A549 (cell line): ENCODE data around the gene LAMC3. TPM values are rescaled to one million over a fixed set of nuclear protein-coding genes. Genes with fewer than 3 reads are reported as not detected.

Source experiments
- ATAC-seq, 2 experiments: fragments of 200-7000 bp in 1 of 2; fragments of >200 bp in 1 of 2; cut with Nextera tagmentation in 1 of 2; cut with Tn5 transposase in 1 of 2; 3 replicates each; pipeline versions ENCODE4 v1.8.0 to v1.9.1; 2018 to 2020; ENCODE audit warnings: mild to moderate bottlenecking in 1 of 2, moderate library complexity in 1 of 2
- CTCF ChIA-PET: fragments of 300-600 bp; sonication (Branson Sonifier 250); formaldehyde crosslinking; extraction: SDS; loops from one replicate; lab custom pipeline; 2021; ENCODE audit warnings: antibody characterized with exemption, inconsistent platforms; lab: Yijun Ruan, JAX
- POLR2A ChIA-PET: fragments of 350-600 bp; formaldehyde crosslinking; extraction: SDS; loops from one replicate; lab custom pipeline; 2021; ENCODE audit warnings: antibody characterized with exemption, inconsistent platforms; lab: Yijun Ruan, JAX
- DNase-seq, 2 experiments: peaks; one replicate each; pipeline versions ENCODE4 v3.0.0 to v3.0.0-alpha.2; 2011 to 2016; ENCODE audit warnings: low read depth in 1 of 2, low spot score in 1 of 2
- FAIRE-seq: peaks from 2 replicates; lab custom pipeline; 2011; peaks lifted over from hg19 to GRCh38; lab: Jason Lieb, UNC
- H3K27ac ChIP-seq, 2 experiments: fragments of >200 bp; sonication (Bioruptor Twin); formaldehyde crosslinking; 3 replicates each; pipeline ENCODE4 v1.5.1; 2016 to 2017
- H3K4me1 ChIP-seq: fragments of >200 bp; sonication (Bioruptor Twin); formaldehyde crosslinking; 3 replicates; pipeline ENCODE4 v1.6.1; 2016
- H3K4me2 ChIP-seq: fragments of >200 bp; sonication (Bioruptor Twin); formaldehyde crosslinking; 3 replicates; pipeline ENCODE4 v1.6.1; 2016
- H3K4me3 ChIP-seq: fragments of >200 bp; sonication (Bioruptor Twin); formaldehyde crosslinking; 3 replicates; pipeline ENCODE4 v1.5.1; 2016
- H3K9me3 ChIP-seq: fragments of >200 bp; sonication (Bioruptor Twin); formaldehyde crosslinking; 3 replicates; pipeline ENCODE4 v1.6.1; 2016
- BHLHE40 ChIP-seq: IDR thresholded peaks from 2 replicates; pipeline ENCODE4 v1.6.1; 2012; ENCODE audit warnings: low read depth, low read length, inconsistent platforms
- CBX8 ChIP-seq: fragments of 200-600 bp; sonication (generic); IDR thresholded peaks from 2 replicates; pipeline ENCODE4 v1.6.1; 2016
- HEYL ChIP-seq: fragments of 250-450 bp; sonication (Bioruptor Pico); IDR thresholded peaks from 2 replicates; pipeline ENCODE4 v1.8.0; 2021; ENCODE audit warnings: mild to moderate bottlenecking, moderate library complexity
- HOXB5 ChIP-seq: fragments of 250-450 bp; sonication (Bioruptor Pico); IDR thresholded peaks from 2 replicates; pipeline ENCODE4 v1.5.0; 2020; ENCODE audit warnings: mild to moderate bottlenecking, moderate library complexity
- JUNB ChIP-seq: fragments of >200 bp; sonication (Bioruptor Twin); formaldehyde crosslinking; IDR thresholded peaks from 2 replicates; pipeline ENCODE4 v1.6.1; 2016
- MAZ ChIP-seq: fragments of 150-350 bp; IDR thresholded peaks from 2 replicates; pipeline ENCODE4 v1.6.1; 2014; ENCODE audit warnings: antibody characterized with exemption, low read depth, low read length, borderline replicate concordance
- NR3C1 ChIP-seq: fragments of >200 bp; sonication (Bioruptor Twin); formaldehyde crosslinking; IDR thresholded peaks from 3 replicates; pipeline ENCODE4 v1.6.1; 2017
- RARB ChIP-seq: fragments of 250-450 bp; sonication (Bioruptor Pico); IDR thresholded peaks from 2 replicates; pipeline ENCODE4 v1.8.0; 2021; ENCODE audit warnings: mild to moderate bottlenecking, moderate library complexity
- RCOR1 ChIP-seq: fragments of 150-350 bp; IDR thresholded peaks from 2 replicates; pipeline ENCODE4 v1.6.1; 2014; ENCODE audit warnings: antibody characterized with exemption, low read length, low read depth
- RFX5 ChIP-seq: fragments of 450-650 bp; IDR thresholded peaks from 2 replicates; pipeline ENCODE4 v1.7.1; 2014; ENCODE audit warnings: antibody characterized with exemption, mild to moderate bottlenecking, moderate library complexity
- SMC3 ChIP-seq: fragments of >200 bp; sonication (Bioruptor Twin); formaldehyde crosslinking; IDR thresholded peaks from 3 replicates; pipeline ENCODE4 v1.6.1; 2018; ENCODE audit warnings: inconsistent platforms
- TFCP2L1 ChIP-seq: fragments of 250-450 bp; sonication (Bioruptor Pico); IDR thresholded peaks from 2 replicates; pipeline ENCODE4 v1.5.0; 2021; ENCODE audit warnings: mild to moderate bottlenecking
- ZSCAN20 ChIP-seq: fragments of 250-450 bp; sonication (Bioruptor Pico); IDR thresholded peaks from 2 replicates; pipeline ENCODE4 v1.8.0; 2022; ENCODE audit warnings: mild to moderate bottlenecking, moderate library complexity
- WGBS: methylation state at CpG from one replicate; pipeline ENCODE4 v1.1.6; 2017; ENCODE audit errors: missing lambda C conversion rate; 5-methylcytosine and 5-hydroxymethylcytosine counted together
- polyA plus RNA-seq, 4 experiments: library from polyadenylated mRNA; depleted of rRNA in 3 of 4; stranded (reverse); fragments of >200 nt; fragmentation: RNase III in 1 of 4; extraction: RNeasy Plus Mini Kit Qiagen cat#74134 plus additional on column Dnase treatment in 1 of 4; gene quantifications; 2 replicates in 3 of 4; 3 replicates in 1 of 4; pipeline ENCODE4 v1.2.3, GENCODE V29; 2011 to 2017
- TF ChIP-seq, protein P1 (sequence below): fragments of 250-450 bp; sonication (Bioruptor Pico); IDR thresholded peaks from 2 replicates; pipeline ENCODE4 v1.5.0; 2021; ENCODE audit warnings: mild to moderate bottlenecking, moderate library complexity, borderline replicate concordance
- TF ChIP-seq, protein P2 (sequence below): fragments of >200 bp; sonication (Bioruptor Twin); formaldehyde crosslinking; IDR thresholded peaks from 3 replicates; pipeline ENCODE4 v1.6.1; 2016
- TF ChIP-seq, protein P3 (sequence below): fragments of >200 bp; sonication (Bioruptor Twin); formaldehyde crosslinking; IDR thresholded peaks from 2 replicates; pipeline ENCODE4 v1.6.1; 2016

Gene LAMC3
- polyA plus RNA-seq, 2 of the 4 experiments (the other 2 are of a cell fraction), result 1.0 to 1.5 TPM

DNA sequence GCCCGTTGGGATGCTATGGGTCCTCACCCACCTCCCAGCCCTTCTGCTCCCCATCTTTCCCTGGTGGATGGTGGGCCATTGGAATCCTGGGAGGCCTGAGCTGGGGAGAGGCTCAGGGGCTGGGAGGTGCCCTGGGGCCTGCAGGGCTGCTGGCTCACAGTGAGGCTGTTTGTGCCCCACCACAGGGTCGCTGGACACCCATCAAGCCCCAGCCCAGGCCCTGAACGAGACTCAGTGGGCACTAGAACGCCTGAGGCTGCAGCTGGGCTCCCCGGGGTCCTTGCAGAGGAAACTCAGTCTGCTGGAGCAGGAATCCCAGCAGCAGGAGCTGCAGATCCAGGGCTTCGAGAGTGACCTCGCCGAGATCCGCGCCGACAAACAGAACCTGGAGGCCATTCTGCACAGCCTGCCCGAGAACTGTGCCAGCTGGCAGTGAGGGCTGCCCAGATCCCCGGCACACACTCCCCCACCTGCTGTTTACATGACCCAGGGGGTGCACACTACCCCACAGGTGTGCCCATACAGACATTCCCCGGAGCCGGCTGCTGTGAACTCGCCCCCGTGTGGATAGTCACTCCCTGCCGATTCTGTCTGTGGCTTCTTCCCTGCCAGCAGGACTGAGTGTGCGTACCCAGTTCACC lies 82.5 kb downstream of the LAMC3 start (continued):
- TF ChIP-seq SMC3, result no peak
- TF ChIP-seq MAZ, result no peak
- TF ChIP-seq, protein P1, sequence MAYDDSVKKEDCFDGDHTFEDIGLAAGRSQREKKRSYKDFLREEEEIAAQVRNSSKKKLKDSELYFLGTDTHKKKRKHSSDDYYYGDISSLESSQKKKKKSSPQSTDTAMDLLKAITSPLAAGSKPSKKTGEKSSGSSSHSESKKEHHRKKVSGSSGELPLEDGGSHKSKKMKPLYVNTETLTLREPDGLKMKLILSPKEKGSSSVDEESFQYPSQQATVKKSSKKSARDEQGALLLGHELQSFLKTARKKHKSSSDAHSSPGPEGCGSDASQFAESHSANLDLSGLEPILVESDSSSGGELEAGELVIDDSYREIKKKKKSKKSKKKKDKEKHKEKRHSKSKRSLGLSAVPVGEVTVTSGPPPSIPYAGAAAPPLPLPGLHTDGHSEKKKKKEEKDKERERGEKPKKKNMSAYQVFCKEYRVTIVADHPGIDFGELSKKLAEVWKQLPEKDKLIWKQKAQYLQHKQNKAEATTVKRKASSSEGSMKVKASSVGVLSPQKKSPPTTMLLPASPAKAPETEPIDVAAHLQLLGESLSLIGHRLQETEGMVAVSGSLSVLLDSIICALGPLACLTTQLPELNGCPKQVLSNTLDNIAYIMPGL (CRISPR knock-in tag), result no peak
- no peak for TF ChIP-seq RFX5
- no peak for TF ChIP-seq HOXB5 (CRISPR knock-in tag)
- TF ChIP-seq ZSCAN20 (CRISPR knock-in tag), result no peak
- TF ChIP-seq, protein P2, sequence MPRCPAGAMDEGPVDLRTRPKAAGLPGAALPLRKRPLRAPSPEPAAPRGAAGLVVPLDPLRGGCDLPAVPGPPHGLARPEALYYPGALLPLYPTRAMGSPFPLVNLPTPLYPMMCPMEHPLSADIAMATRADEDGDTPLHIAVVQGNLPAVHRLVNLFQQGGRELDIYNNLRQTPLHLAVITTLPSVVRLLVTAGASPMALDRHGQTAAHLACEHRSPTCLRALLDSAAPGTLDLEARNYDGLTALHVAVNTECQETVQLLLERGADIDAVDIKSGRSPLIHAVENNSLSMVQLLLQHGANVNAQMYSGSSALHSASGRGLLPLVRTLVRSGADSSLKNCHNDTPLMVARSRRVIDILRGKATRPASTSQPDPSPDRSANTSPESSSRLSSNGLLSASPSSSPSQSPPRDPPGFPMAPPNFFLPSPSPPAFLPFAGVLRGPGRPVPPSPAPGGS, result no peak
- TF ChIP-seq BHLHE40, result no peak
- no peak for TF ChIP-seq CBX8
- no peak for TF ChIP-seq RCOR1
- TF ChIP-seq RARB (CRISPR knock-in tag), result no peak
- TF ChIP-seq, protein P3, sequence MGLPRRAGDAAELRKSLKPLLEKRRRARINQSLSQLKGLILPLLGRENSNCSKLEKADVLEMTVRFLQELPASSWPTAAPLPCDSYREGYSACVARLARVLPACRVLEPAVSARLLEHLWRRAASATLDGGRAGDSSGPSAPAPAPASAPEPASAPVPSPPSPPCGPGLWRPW, result no peak
- TF ChIP-seq, all 56 proteins: peak for 0

DNA sequence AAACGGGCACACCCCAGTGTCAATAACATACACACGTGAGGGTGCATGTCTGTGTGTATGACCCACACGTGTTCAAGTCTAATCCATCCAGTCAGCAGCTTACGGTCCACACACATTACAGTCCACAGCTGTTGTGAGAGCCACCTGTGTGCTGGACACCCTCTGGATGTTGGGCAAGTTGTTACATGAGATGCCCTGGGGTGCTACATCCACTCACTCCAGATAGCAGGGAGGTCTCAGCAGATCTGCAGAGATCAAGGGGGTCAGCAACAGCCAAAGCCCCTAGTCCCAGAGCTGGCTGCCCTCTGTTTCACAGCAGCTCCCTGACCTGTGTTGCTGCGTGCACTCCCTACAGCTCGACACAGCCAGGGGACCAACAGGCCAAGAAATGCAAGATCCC lies 83.1 kb downstream of the LAMC3 start:
- ATAC-seq (no peak), DNase-seq (no peak), FAIRE-seq (no peak)
- Histone ChIP-seq H3K4me2 (no peak overlapping the region), H3K27ac (no peak overlapping the region), H3K4me3 (no peak overlapping the region), H3K4me1 (0 out of 3 replicates have a peak, but pooled peaks cover 6% of the 10 kb centered on the region), H3K9me3 (no peaks in the 10 kb centered on the region)
- WGBS, result 48% methylated on average over 6 of the region's 6 CpGs
- no peak for TF ChIP-seq TFCP2L1 (CRISPR knock-in tag)
- TF ChIP-seq BHLHE40, result no peak
- ChIA-PET CTCF (interaction anchor here (0.5 to 2.6 kb wide), 6 partner anchors 10 to 1721 kb away, joined by 3 to 7 read pairs (median 4); no protein-coding TSS in a partner anchor), POLR2A (no interaction called here)

DNA sequence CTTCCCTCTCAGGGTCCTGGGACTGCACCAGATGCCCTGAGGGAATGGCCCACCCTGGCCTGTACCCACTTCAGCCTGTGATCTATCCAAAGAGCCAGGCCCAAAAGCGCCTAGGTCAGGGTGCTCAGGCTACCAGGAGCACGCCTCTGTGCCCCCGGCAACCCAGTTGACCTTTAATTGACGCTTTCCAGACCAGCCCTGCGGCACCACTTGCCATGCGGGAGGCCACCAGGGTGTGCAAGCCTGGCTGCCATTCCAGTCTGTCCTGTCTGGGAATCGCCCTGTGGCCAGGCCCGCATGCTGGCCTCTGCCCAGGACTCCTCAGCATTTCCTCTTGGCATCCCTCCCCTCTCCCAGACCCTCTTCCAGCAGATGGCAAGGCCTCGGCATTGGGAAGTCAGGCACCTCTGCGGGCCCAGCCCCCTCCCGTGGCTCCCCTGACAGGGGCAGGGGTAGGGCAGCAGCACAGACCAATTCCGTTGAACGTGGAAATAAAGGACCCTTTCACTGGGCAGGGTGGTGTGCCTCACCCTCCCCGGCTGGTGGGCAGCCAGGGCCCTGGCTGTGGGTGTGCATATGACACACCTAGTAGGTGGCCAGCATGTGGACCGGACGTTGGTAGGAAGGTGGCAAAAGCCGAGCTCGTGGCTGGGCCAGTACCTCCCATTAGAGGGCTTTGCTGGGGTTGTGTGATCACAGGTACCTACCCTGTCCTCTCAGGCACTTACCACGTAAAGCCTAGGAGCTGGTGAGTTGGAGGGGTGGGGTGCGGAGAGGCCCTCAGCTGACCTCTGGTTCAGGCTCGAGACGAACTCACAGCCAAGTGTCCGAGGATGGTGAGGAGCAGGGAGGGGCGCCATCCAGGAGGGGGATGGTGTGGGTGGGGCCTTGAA lies 83.8 kb downstream of the LAMC3 start:
- POLR2A ChIA-PET, result no interaction called here
- Histone ChIP-seq H3K4me2 (no peak overlapping the region), H3K9me3 (no peaks in the 10 kb centered on the region), H3K27ac (no peak overlapping the region), H3K4me3 (no peak overlapping the region), H3K4me1 (0 out of 3 replicates have a peak, but pooled peaks cover 7% of the 10 kb centered on the region)
- FAIRE-seq (no peak), DNase-seq (no peak), ATAC-seq (no peak)
- CTCF ChIA-PET, result interaction anchor here (0.5 to 2.6 kb wide), 5 partner anchors 11 to 1722 kb away, joined by 3 to 7 read pairs (median 4); no protein-coding TSS in a partner anchor
- TF ChIP-seq HEYL, result no peak
- TF ChIP-seq, protein P2, result no peak
- TF ChIP-seq ZSCAN20 (CRISPR knock-in tag), result no peak
- no peak for TF ChIP-seq BHLHE40
- no peak for TF ChIP-seq NR3C1
- TF ChIP-seq JUNB, result no peak
- WGBS, result 83% methylated on average over 18 of the region's 24 CpGs
